GM18867 (cell line): ENCODE measurements around the gene DLST.

Source experiments
- ATAC-seq: cut with Tn5 transposase; IDR thresholded peaks from one replicate; pipeline ENCODE4 v1.9.1; 2021; ENCODE audit warnings: mild to moderate bottlenecking, moderate library complexity; ENCODE audit not compliant: unreplicated experiment

Gene DLST

GRCh38 chr14:74881431-74882102 lies at the start of gene DLST:
DLST (plus strand) TSS chr14:74881916; CDS start chr14:74881954, 38 bp downstream.
- ATAC-seq = peak; percentile 92

- ATAC-seq = no peak
These were observed 48.9 kb upstream of the DLST start for GRCh38 chr14:74832849-74833248.

GRCh38 chr14:74834692-74835392 lies 46.9 kb upstream of the DLST start:
- no peak for ATAC-seq

- no peak for ATAC-seq
These were observed 46.0 kb upstream of the DLST start for GRCh38 chr14:74835645-74836250.

GRCh38 chr14:74836251-74836960 lies 45.3 kb upstream of the DLST start:
- no peak for ATAC-seq

- no peak for ATAC-seq
These were observed 43.5 kb upstream of the DLST start for GRCh38 chr14:74838166-74838565.

GRCh38 chr14:74840603-74841030 lies 41.1 kb upstream of the DLST start:
- ATAC-seq = peak; percentile 60

- ATAC-seq = peak; percentile 77
These were observed 40.2 kb upstream of the DLST start for GRCh38 chr14:74841230-74842207.

GRCh38 chr14:74843653-74844052 lies 38.1 kb upstream of the DLST start:
- ATAC-seq = no peak

GRCh38 chr14:74846168-74846567 lies 35.5 kb upstream of the DLST start:
- ATAC-seq = no peak

- no peak for ATAC-seq
These were observed 34.6 kb upstream of the DLST start for GRCh38 chr14:74846968-74847665.

GRCh38 chr14:74848768-74849167 lies 32.9 kb upstream of the DLST start:
- ATAC-seq = no peak

GRCh38 chr14:74852922-74853530 lies 28.7 kb upstream of the DLST start:
- ATAC-seq = no peak

GRCh38 chr14:74853581-74853980 lies 28.1 kb upstream of the DLST start:
- no peak for ATAC-seq

GRCh38 chr14:74855021-74855420 lies 26.7 kb upstream of the DLST start:
- no peak for ATAC-seq

GRCh38 chr14:74855945-74856344 lies 25.8 kb upstream of the DLST start:
- no peak for ATAC-seq

GRCh38 chr14:74856366-74856765 lies 25.4 kb upstream of the DLST start:
- no peak for ATAC-seq

- ATAC-seq = no peak
These were observed 23.7 kb upstream of the DLST start for GRCh38 chr14:74858022-74858421.
